Measurements from ENCODE around the gene KLC1.

KLC1 gene

GRCh38 chr14:103626146-103626850 lies 2.7 kb upstream of the KLC1 start:
- H3K36me3 Mint-ChIP-seq (ENCODE audit: low read depth), result no peaks in the 10 kb centered on the region
- peak overlapping the region in 2 of 3 experiments; percentile 38 to 86 for H3K27ac Mint-ChIP-seq
- H3K4me1 Mint-ChIP-seq, result peaks cover 27% of the 10 kb centered on the region
- H3K9me3 Mint-ChIP-seq, result no peaks in the 10 kb centered on the region
- no peak for TF ChIP-seq CTCF (IDR thresholded peaks at IDR 0.05; ENCODE audit: unreplicated experiment in 3 of 3)
- H3K27me3 Mint-ChIP-seq (ENCODE audit: low read depth), result no peaks in the 10 kb centered on the region
- H3K4me3 Mint-ChIP-seq, result peak overlapping the region; percentile 47 to 74 (median 60)

GRCh38 chr14:103627073-103628025 lies 1.7 kb upstream of the KLC1 start:
- Mint-ChIP-seq H3K4me1 (peaks cover 27% of the 10 kb centered on the region), H3K4me3 (peak overlapping the region; percentile 82 to 87 (median 85)), H3K9me3 (no peaks in the 10 kb centered on the region), H3K36me3 (ENCODE audit: low read depth) (no peaks in the 10 kb centered on the region), H3K27ac (peak overlapping the region; percentile 72 to 96 (median 92)), H3K27me3 (ENCODE audit: low read depth) (no peaks in the 10 kb centered on the region)
- no peak for TF ChIP-seq CTCF (IDR thresholded peaks at IDR 0.05; ENCODE audit: unreplicated experiment in 3 of 3)

GRCh38 chr14:103628221-103628683 lies 759 bp upstream of the KLC1 start:
- Mint-ChIP-seq H3K9me3 (no peaks in the 10 kb centered on the region), H3K4me1 (peaks cover 23% of the 10 kb centered on the region), H3K4me3 (peak overlapping the region; percentile 85 to 91 (median 87)), H3K27ac (peak overlapping the region; percentile 72 to 96 (median 92)), H3K27me3 (ENCODE audit: low read depth) (no peaks in the 10 kb centered on the region), H3K36me3 (ENCODE audit: low read depth) (peaks cover 4% of the 10 kb centered on the region)
- no peak for TF ChIP-seq CTCF (IDR thresholded peaks at IDR 0.05; ENCODE audit: unreplicated experiment in 3 of 3)

- TF ChIP-seq CTCF (IDR thresholded peaks at IDR 0.05; ENCODE audit: unreplicated experiment in 3 of 3), result no peak
- H3K36me3 Mint-ChIP-seq (ENCODE audit: low read depth), result peaks cover 9% of the 10 kb centered on the region
- H3K4me1 Mint-ChIP-seq, result peaks cover 35% of the 10 kb centered on the region
- H3K27ac Mint-ChIP-seq, result peak overlapping the region; percentile 76 to 96 (median 87)
- H3K27me3 Mint-ChIP-seq (ENCODE audit: low read depth), result no peaks in the 10 kb centered on the region
- H3K4me3 Mint-ChIP-seq, result peak overlapping the region; percentile 93 to 97 (median 97)
- H3K9me3 Mint-ChIP-seq, result no peaks in the 10 kb centered on the region
Measured at GRCh38 chr14:103629503-103630121, 601 bp downstream of the KLC1 start.

GRCh38 chr14:103630364-103631108 lies 1.5 kb downstream of the KLC1 start:
- Mint-ChIP-seq H3K4me3 (peak overlapping the region; percentile 93 to 97 (median 97)), H3K36me3 (ENCODE audit: low read depth) (peaks cover 17% of the 10 kb centered on the region), H3K27me3 (ENCODE audit: low read depth) (no peaks in the 10 kb centered on the region), H3K27ac (peak overlapping the region; percentile 76 to 96 (median 87)), H3K9me3 (no peaks in the 10 kb centered on the region), H3K4me1 (peaks cover 35% of the 10 kb centered on the region)
- no peak for TF ChIP-seq CTCF (IDR thresholded peaks at IDR 0.05; ENCODE audit: unreplicated experiment in 3 of 3)

All from nephron (organoid).